HEK293 (cell line): ENCODE results near the gene RWDD1.

ENCODE experiments used
- CTCF ChIA-PET: fragments of 350-600 bp; formaldehyde crosslinking; extraction: SDS; loops from one replicate; lab custom pipeline; 2021; ENCODE audit warnings: antibody characterized with exemption; lab: Yijun Ruan, JAX
- POLR2A ChIA-PET: fragments of 300-600 bp; formaldehyde crosslinking; extraction: SDS; loops from one replicate; lab custom pipeline; 2020; ENCODE audit warnings: antibody characterized with exemption, inconsistent platforms; lab: Yijun Ruan, JAX
- H3K27ac ChIP-seq: fragments of 200-500 bp; sonication (Bioruptor generic); 2 replicates; pipeline ENCODE4 v1.5.1; 2014; ENCODE audit warnings: low read depth, low read length, control low read depth, inconsistent platforms; ENCODE audit errors: extremely low read depth
- H3K36me3 ChIP-seq, 2 experiments: fragments of 200-500 bp in 1 of 2; sonication (Bioruptor generic) in 1 of 2; 1 replicate in 1 of 2; 2 replicates in 1 of 2; pipeline ENCODE4 v1.5.1; 2014 to 2017; ENCODE audit warnings: inconsistent platforms in 2 of 2, low read length in 2 of 2; ENCODE audit not compliant: control insufficient read depth in 2 of 2, insufficient read depth in 1 of 2
- H3K4me1 ChIP-seq: fragments of 200-500 bp; sonication (Bioruptor generic); 2 replicates; pipeline ENCODE4 v1.5.1; 2014; ENCODE audit warnings: mild to moderate bottlenecking, low read length, inconsistent platforms; ENCODE audit not compliant: control insufficient read depth, insufficient read depth
- H3K4me3 ChIP-seq: 2 replicates; pipeline ENCODE4 v1.5.1; 2011; ENCODE audit warnings: low read depth, mild to moderate bottlenecking, control low read depth, low read length, moderate library complexity
- H3K9me3 ChIP-seq: fragments of 200-500 bp; sonication (Bioruptor generic); 2 replicates; pipeline ENCODE4 v1.5.1; 2014; ENCODE audit warnings: low read depth, low read length, inconsistent platforms; ENCODE audit not compliant: control insufficient read depth, insufficient read depth
- BCL11A ChIP-seq: fragments of 450-650 bp; formaldehyde crosslinking; IDR thresholded peaks from 2 replicates; pipeline ENCODE4 v1.5.1; 2016; ENCODE audit warnings: low read depth, missing biosample characterization, missing genetic modification characterization
- GLIS1 ChIP-seq: fragments of 450-650 bp; formaldehyde crosslinking; IDR thresholded peaks from 2 replicates; pipeline ENCODE4 v1.5.1; 2016; ENCODE audit warnings: missing biosample characterization, missing genetic modification characterization
- KLF16 ChIP-seq: fragments of 450-650 bp; formaldehyde crosslinking; IDR thresholded peaks from 2 replicates; pipeline ENCODE4 v1.5.1; 2017; ENCODE audit warnings: missing biosample characterization, missing genetic modification characterization
- RBAK ChIP-seq: fragments of 450-650 bp; formaldehyde crosslinking; IDR thresholded peaks from 2 replicates; pipeline ENCODE4 v1.5.1; 2016; ENCODE audit warnings: missing biosample characterization, missing genetic modification characterization
- WT1 ChIP-seq: fragments of 450-650 bp; formaldehyde crosslinking; IDR thresholded peaks from 2 replicates; pipeline ENCODE4 v1.5.1; 2016; ENCODE audit warnings: missing biosample characterization, missing genetic modification characterization
- ZBTB10 ChIP-seq: fragments of 450-650 bp; formaldehyde crosslinking; IDR thresholded peaks from 2 replicates; pipeline ENCODE4 v1.5.1; 2016; ENCODE audit warnings: missing biosample characterization, missing genetic modification characterization
- ZNF148 ChIP-seq: fragments of 450-650 bp; formaldehyde crosslinking; IDR thresholded peaks from 2 replicates; pipeline ENCODE4 v1.5.0; 2017; ENCODE audit warnings: missing biosample characterization, missing genetic modification characterization, borderline replicate concordance
- ZNF311 ChIP-seq: fragments of 450-650 bp; formaldehyde crosslinking; IDR thresholded peaks from 2 replicates; pipeline ENCODE4 v1.5.1; 2017; ENCODE audit warnings: missing biosample characterization, missing genetic modification characterization, borderline replicate concordance
- ZNF501 ChIP-seq: fragments of 450-650 bp; formaldehyde crosslinking; IDR thresholded peaks from 2 replicates; pipeline ENCODE4 v1.5.1; 2016; ENCODE audit warnings: missing biosample characterization, missing genetic modification characterization
- ZNF518A ChIP-seq: fragments of 450-650 bp; formaldehyde crosslinking; conservative IDR thresholded peaks from 2 replicates; pipeline ENCODE4 v1.5.1; 2016; ENCODE audit warnings: low read depth, missing biosample characterization, missing genetic modification characterization
- ZNF529 ChIP-seq: fragments of 450-650 bp; formaldehyde crosslinking; IDR thresholded peaks from 2 replicates; pipeline ENCODE4 v1.5.1; 2017; ENCODE audit warnings: missing genetic modification characterization, missing biosample characterization; ENCODE audit not compliant: insufficient replicate concordance
- ZNF549 ChIP-seq: fragments of 450-650 bp; IDR thresholded peaks from 2 replicates; pipeline ENCODE4 v1.5.1; 2018; ENCODE audit warnings: missing biosample characterization, missing genetic modification characterization, mild to moderate bottlenecking, inconsistent platforms, moderate library complexity
- ZNF555 ChIP-seq: fragments of 450-650 bp; formaldehyde crosslinking; conservative IDR thresholded peaks from 2 replicates; pipeline ENCODE4 v1.5.1; 2017; ENCODE audit warnings: missing biosample characterization, mild to moderate bottlenecking, missing genetic modification characterization, inconsistent platforms
- ZNF580 ChIP-seq: fragments of 450-650 bp; formaldehyde crosslinking; IDR thresholded peaks from 2 replicates; pipeline ENCODE4 v1.5.1; 2016; ENCODE audit warnings: missing biosample characterization, missing genetic modification characterization
- ZNF600 ChIP-seq: fragments of 450-650 bp; formaldehyde crosslinking; IDR thresholded peaks from 2 replicates; pipeline ENCODE4 v1.5.1; 2016; ENCODE audit warnings: missing biosample characterization, missing genetic modification characterization
- ZNF621 ChIP-seq: fragments of 450-650 bp; formaldehyde crosslinking; IDR thresholded peaks from 2 replicates; pipeline ENCODE4 v1.5.1; 2017; ENCODE audit warnings: missing biosample characterization, missing genetic modification characterization
- ZNF639 ChIP-seq: fragments of 450-650 bp; formaldehyde crosslinking; IDR thresholded peaks from 2 replicates; pipeline ENCODE4 v1.5.1; 2016; ENCODE audit warnings: missing biosample characterization, missing genetic modification characterization
- ZNF645 ChIP-seq: fragments of 450-650 bp; formaldehyde crosslinking; IDR thresholded peaks from 2 replicates; pipeline ENCODE4; 2016; ENCODE audit warnings: missing biosample characterization, missing genetic modification characterization
- ZNF776 ChIP-seq: fragments of 450-650 bp; formaldehyde crosslinking; IDR thresholded peaks from 2 replicates; pipeline ENCODE4 v1.5.0; 2017; ENCODE audit warnings: missing biosample characterization, missing genetic modification characterization, borderline replicate concordance
- ZNF777 ChIP-seq: fragments of 450-650 bp; formaldehyde crosslinking; IDR thresholded peaks from 2 replicates; pipeline ENCODE4 v1.5.1; 2017; ENCODE audit warnings: missing biosample characterization, missing genetic modification characterization, borderline replicate concordance
- ZNF837 ChIP-seq: fragments of 450-650 bp; formaldehyde crosslinking; IDR thresholded peaks from 2 replicates; pipeline ENCODE4 v1.5.1; 2016; ENCODE audit warnings: missing biosample characterization, missing genetic modification characterization

The RWDD1 gene

GRCh38 chr6:116571683-116572000, 338 bp downstream of the RWDD1 start (continued):
- TF ChIP-seq ZNF639 (no peak), ZNF645 (tag by site-specific recombination) (no peak)

GRCh38 chr6:116572162-116572561, 858 bp downstream of the RWDD1 start:
- POLR2A ChIA-PET = interaction anchor here (0.6 to 2.7 kb wide), 8 partner anchors 42 to 300 kb away, joined by 3 to 27 read pairs (median 4); partner anchors contain the start of gene TSPYL1

GRCh38 chr6:116575227-116575626, 3.9 kb downstream of the RWDD1 start:
- no peak overlapping the region for H3K4me3 ChIP-seq
- TF ChIP-seq ZNF549 (tag by site-specific recombination) = no peak
- no peak for TF ChIP-seq ZNF621 (tag by site-specific recombination)
- no peak for TF ChIP-seq BCL11A (tag by site-specific recombination)
- TF ChIP-seq ZNF311 (tag by site-specific recombination) = no peak
- no peak for TF ChIP-seq ZNF501 (tag by site-specific recombination)
- no peak for TF ChIP-seq ZBTB10 (tag by site-specific recombination)
- no peak for TF ChIP-seq ZNF555 (tag by site-specific recombination)
- TF ChIP-seq ZNF777 (tag by site-specific recombination) = no peak
- TF ChIP-seq ZNF148 (tag by site-specific recombination) = no peak
- TF ChIP-seq ZNF529 (tag by site-specific recombination) = no peak
- no peak for TF ChIP-seq GLIS1 (tag by site-specific recombination)
- TF ChIP-seq KLF16 (tag by site-specific recombination) = no peak
- TF ChIP-seq WT1 = no peak
- no peak for TF ChIP-seq ZNF518A (tag by site-specific recombination)
- no peak for TF ChIP-seq ZNF837 (tag by site-specific recombination)
- no peak for TF ChIP-seq ZNF580 (tag by site-specific recombination)
- TF ChIP-seq, all 188 proteins: peak for 0
- CTCF ChIA-PET = interaction anchor here (0.7 to 2.8 kb wide), 2 partner anchors 14 to 70 kb away, joined by 4 to 10 read pairs; no protein-coding TSS in a partner anchor
- POLR2A ChIA-PET = no interaction called here
- H3K27ac ChIP-seq = no peak overlapping the region
- H3K36me3 ChIP-seq = peaks cover 8 to 54% of the 10 kb centered on the region in 2 experiments
- no peaks in the 10 kb centered on the region for H3K9me3 ChIP-seq
- H3K4me1 ChIP-seq = peaks cover 2% of the 10 kb centered on the region; the same call in 1 of the 2 replicates

More at GRCh38 chr6:116572162-116572561, 858 bp downstream of the RWDD1 start:
- H3K9me3 ChIP-seq = no peaks in the 10 kb centered on the region
- peaks cover 2% of the 10 kb centered on the region; the same call in 1 of the 2 replicates for H3K4me1 ChIP-seq
- peaks cover 6 to 36% of the 10 kb centered on the region in 2 experiments; a peak in 2 of 3 replicates for H3K36me3 ChIP-seq
- H3K4me3 ChIP-seq = peak overlapping the region; percentile 96
- CTCF ChIA-PET = interaction anchor here (1.2 to 3.3 kb wide), 7 partner anchors 9 to 355 kb away, joined by 3 to 19 read pairs (median 6); no protein-coding TSS in a partner anchor
- H3K27ac ChIP-seq = peak overlapping the region; percentile 85
- TF ChIP-seq RBAK (no peak), ZNF600 (tag by site-specific recombination) (peak; percentile 66), ZNF776 (tag by site-specific recombination) (no peak)
